Neural progenitor cell (in vitro differentiated cells): ENCODE measurements around the gene PCNX4. TPM values are rescaled to one million over a fixed set of nuclear protein-coding genes. Genes with fewer than 3 reads are reported as not detected.

Source experiments
- DNase-seq: peaks from one replicate; pipeline ENCODE4 v3.0.0-alpha.2; 2016; ENCODE audit warnings: low spot score
- H2AFZ ChIP-seq: fragments of 200-600 bp; sonication (generic); replicated peaks from 2 replicates; pipeline ENCODE4 v1.6.1; 2016; ENCODE audit warnings: antibody characterized with exemption
- H3F3A ChIP-seq: fragments of 200-600 bp; sonication (generic); 2 replicates; pipeline ENCODE4 v1.6.1; 2016; ENCODE audit warnings: antibody characterized with exemption, low read depth
- H3K27ac ChIP-seq: fragments of 200-600 bp; sonication (generic); 2 replicates; pipeline ENCODE4 v1.5.1; 2016; ENCODE audit warnings: mild to moderate bottlenecking
- H3K27me3 ChIP-seq: fragments of 200-600 bp; sonication (generic); 2 replicates; pipeline ENCODE4 v1.6.1; 2016; ENCODE audit warnings: mild to moderate bottlenecking, moderate library complexity
- H3K36me3 ChIP-seq: fragments of 200-600 bp; sonication (generic); 2 replicates; pipeline ENCODE4 v1.5.1; 2016
- H3K4me1 ChIP-seq: fragments of 200-600 bp; sonication (generic); 2 replicates; pipeline ENCODE4 v1.6.1; 2016; ENCODE audit warnings: mixed run types
- H3K4me2 ChIP-seq: fragments of 200-600 bp; sonication (generic); 2 replicates; pipeline ENCODE4 v1.6.1; 2016
- H3K4me3 ChIP-seq: fragments of 200-600 bp; sonication (generic); 2 replicates; pipeline ENCODE4 v1.5.1; 2016
- H3K79me2 ChIP-seq: fragments of 200-600 bp; sonication (generic); 2 replicates; pipeline ENCODE4 v1.6.1; 2016; ENCODE audit warnings: low read depth
- H3K9ac ChIP-seq: fragments of 200-600 bp; sonication (generic); 2 replicates; pipeline ENCODE4 v1.6.1; 2016
- H3K9me3 ChIP-seq: fragments of 200-600 bp; sonication (generic); 2 replicates; pipeline ENCODE4 v1.5.1; 2016; ENCODE audit warnings: low read depth
- H4K20me1 ChIP-seq: fragments of 200-600 bp; sonication (generic); 2 replicates; pipeline ENCODE4 v1.6.1; 2016; ENCODE audit warnings: low read depth
- H3K27ac Mint-ChIP-seq: 3 replicates; pipeline ENCODE4 v1.8.0; 2021; ENCODE audit warnings: mixed read lengths
- H3K27me3 Mint-ChIP-seq: 2 replicates; pipeline ENCODE4 v1.8.0; 2022; ENCODE audit warnings: low read depth, mild to moderate bottlenecking, inconsistent platforms, moderate library complexity, mixed read lengths; ENCODE audit not compliant: insufficient read depth
- H3K36me3 Mint-ChIP-seq: 3 replicates; pipeline ENCODE4 v1.8.0; 2021; ENCODE audit warnings: mixed read lengths
- H3K4me1 Mint-ChIP-seq: 3 replicates; pipeline ENCODE4 v1.8.0; 2021; ENCODE audit warnings: mixed read lengths
- H3K4me3 Mint-ChIP-seq: 3 replicates; pipeline ENCODE4 v1.8.0; 2021; ENCODE audit warnings: mild to moderate bottlenecking, moderate library complexity, mixed read lengths
- H3K9me3 Mint-ChIP-seq: 3 replicates; pipeline ENCODE4 v1.8.0; 2020; ENCODE audit warnings: mixed read lengths
- CTCF ChIP-seq: fragments of 200-600 bp; sonication (generic); IDR thresholded peaks from 2 replicates; pipeline ENCODE4 v1.5.1; 2017; ENCODE audit warnings: antibody characterized with exemption, mild to moderate bottlenecking
- EZH2 ChIP-seq: fragments of 200-600 bp; sonication (generic); IDR thresholded peaks from 2 replicates; pipeline ENCODE4 v1.6.1; 2017; ENCODE audit warnings: antibody characterized with exemption, mild to moderate bottlenecking, moderate library complexity
- EZH2phosphoT487 ChIP-seq: fragments of 200-600 bp; sonication (generic); IDR thresholded peaks from 2 replicates; pipeline ENCODE4 v1.6.1; 2017; ENCODE audit warnings: antibody characterized with exemption
- total RNA-seq: library from RNA; depleted of rRNA; stranded (reverse); fragments of >200 nt; gene quantifications from 2 replicates; pipeline ENCODE4 v1.2.3, GENCODE V29; 2015; ENCODE audit warnings: low replicate concordance

The PCNX4 gene
- total RNA-seq, 1 donor from 2014 or later: 172 TPM

- H3K9me3 Mint-ChIP-seq: peaks cover 2% of the 10 kb centered on the region
- Histone ChIP-seq H3K27me3 (no peaks in the 10 kb centered on the region), H3K4me3 (peak overlapping the region; percentile 89), H3F3A (peaks cover 12% of the 10 kb centered on the region), H3K9me3 (no peaks in the 10 kb centered on the region), H2AFZ (peak overlapping the region; percentile 79), H3K9ac (peak overlapping the region; percentile 67), H3K4me1 (peaks cover 19% of the 10 kb centered on the region), H3K36me3 (no peaks in the 10 kb centered on the region), H3K27ac (peak overlapping the region; percentile 97), H3K4me2 (peak overlapping the region; percentile 90), H4K20me1 (peaks cover 31% of the 10 kb centered on the region), H3K79me2 (peaks cover 54% of the 10 kb centered on the region)
- H3K36me3 Mint-ChIP-seq: peaks cover 18% of the 10 kb centered on the region
- DNase-seq: peak; percentile 32
- TF ChIP-seq CTCF (no peak), EZH2phosphoT487 (no peak), EZH2 (no peak)
- peak overlapping the region; percentile 96 for H3K4me3 Mint-ChIP-seq
- H3K27ac Mint-ChIP-seq: peak overlapping the region; percentile 98
- peaks cover 29% of the 10 kb centered on the region for H3K4me1 Mint-ChIP-seq
- no peaks in the 10 kb centered on the region for H3K27me3 Mint-ChIP-seq
These were observed 800 bp downstream of the PCNX4 start for GRCh38 chr14:60092526-60092920.

GRCh38 chr14:60093080-60093479 lies 1.4 kb downstream of the PCNX4 start:
- peaks cover 24% of the 10 kb centered on the region for H3K36me3 Mint-ChIP-seq
- TF ChIP-seq CTCF: no peak
- TF ChIP-seq EZH2phosphoT487: no peak
- no peak for TF ChIP-seq EZH2
- Histone ChIP-seq H3K4me1 (peaks cover 19% of the 10 kb centered on the region), H3K27ac (no peak overlapping the region), H3K9me3 (no peaks in the 10 kb centered on the region), H2AFZ (no peak overlapping the region), H3K27me3 (no peaks in the 10 kb centered on the region), H3F3A (peaks cover 12% of the 10 kb centered on the region), H3K4me2 (peak overlapping the region; percentile 90), H3K4me3 (peak overlapping the region; percentile 89), H3K79me2 (peaks cover 60% of the 10 kb centered on the region), H3K9ac (peak overlapping the region; percentile 67), H4K20me1 (peaks cover 31% of the 10 kb centered on the region), H3K36me3 (no peaks in the 10 kb centered on the region)
- H3K9me3 Mint-ChIP-seq: peaks cover 7% of the 10 kb centered on the region
- H3K27me3 Mint-ChIP-seq: no peaks in the 10 kb centered on the region
- peak overlapping the region; percentile 96 for H3K4me3 Mint-ChIP-seq
- DNase-seq: no peak
- H3K27ac Mint-ChIP-seq: peak overlapping the region; percentile 98
- peaks cover 29% of the 10 kb centered on the region for H3K4me1 Mint-ChIP-seq

- Histone ChIP-seq H3K9ac (peak overlapping the region; percentile 67), H3K36me3 (no peaks in the 10 kb centered on the region), H3K4me3 (peak overlapping the region; percentile 89), H2AFZ (no peak overlapping the region), H3K4me2 (peak overlapping the region; percentile 90), H3K27ac (no peak overlapping the region), H3K27me3 (no peaks in the 10 kb centered on the region), H3K79me2 (peaks cover 65% of the 10 kb centered on the region), H4K20me1 (peaks cover 31% of the 10 kb centered on the region), H3F3A (peaks cover 12% of the 10 kb centered on the region), H3K9me3 (no peaks in the 10 kb centered on the region), H3K4me1 (peaks cover 19% of the 10 kb centered on the region)
- Mint-ChIP-seq H3K27me3 (no peaks in the 10 kb centered on the region), H3K4me1 (peaks cover 29% of the 10 kb centered on the region), H3K27ac (peak overlapping the region; percentile 98), H3K4me3 (peak overlapping the region; percentile 96), H3K9me3 (peaks cover 11% of the 10 kb centered on the region), H3K36me3 (peaks cover 28% of the 10 kb centered on the region)
- no peak for DNase-seq
- no peak for TF ChIP-seq EZH2
- TF ChIP-seq EZH2phosphoT487: no peak
- TF ChIP-seq CTCF: no peak
These were observed 1.9 kb downstream of the PCNX4 start for GRCh38 chr14:60093606-60094005.
